Measurements from ENCODE around the gene FRY.
"Not testable (repeated sequence)": the region's sequence is repeated elsewhere in the genome, so short reads cannot be mapped to it uniquely, and the experiment has no call there.

FRY gene

GRCh38 chr13:32040689-32041088, 9.1 kb downstream of the FRY start:
- no peak for DNase-seq (ENCODE audit: low read depth, low spot score)

GRCh38 chr13:32041429-32041828, 9.9 kb downstream of the FRY start:
- DNase-seq (ENCODE audit: low read depth, low spot score): no peak

- no peak for DNase-seq (ENCODE audit: low read depth, low spot score)
These were observed 11.0 kb downstream of the FRY start for GRCh38 chr13:32042551-32042950.

- DNase-seq (ENCODE audit: low read depth, low spot score): no peak
These were observed 12.9 kb downstream of the FRY start for GRCh38 chr13:32044446-32044845.

- DNase-seq (ENCODE audit: low read depth, low spot score): no peak
These were observed 14.0 kb downstream of the FRY start for GRCh38 chr13:32045537-32045936.

- DNase-seq (ENCODE audit: low read depth, low spot score): no peak
These were observed 14.6 kb downstream of the FRY start for GRCh38 chr13:32045982-32046785.

- DNase-seq (ENCODE audit: low read depth, low spot score): no peak
These were observed 15.5 kb downstream of the FRY start for GRCh38 chr13:32047088-32047487.

GRCh38 chr13:32047793-32048192, 16.2 kb downstream of the FRY start:
- DNase-seq (ENCODE audit: low read depth, low spot score): no peak

- DNase-seq (ENCODE audit: low read depth, low spot score): no peak
These were observed 17.2 kb downstream of the FRY start for GRCh38 chr13:32048816-32049215.

GRCh38 chr13:32051156-32051555, 19.6 kb downstream of the FRY start:
- DNase-seq (ENCODE audit: low read depth, low spot score): no peak

- no peak for DNase-seq (ENCODE audit: low read depth, low spot score)
These were observed 24.7 kb downstream of the FRY start for GRCh38 chr13:32056316-32056715.

GRCh38 chr13:32057325-32057724, 25.8 kb downstream of the FRY start:
- DNase-seq (ENCODE audit: low read depth, low spot score): not testable (repeated sequence)

GRCh38 chr13:32059511-32059984, 28.0 kb downstream of the FRY start:
- DNase-seq (ENCODE audit: low read depth, low spot score): no peak

GRCh38 chr13:32060401-32060878, 28.9 kb downstream of the FRY start:
- no peak for DNase-seq (ENCODE audit: low read depth, low spot score)

- no peak for DNase-seq (ENCODE audit: low read depth, low spot score)
These were observed 32.2 kb downstream of the FRY start for GRCh38 chr13:32063619-32064233.

GRCh38 chr13:32067149-32067961, 35.8 kb downstream of the FRY start:
- no peak for DNase-seq (ENCODE audit: low read depth, low spot score)

GRCh38 chr13:32068255-32068654, 36.7 kb downstream of the FRY start:
- DNase-seq (ENCODE audit: low read depth, low spot score): no peak

- DNase-seq (ENCODE audit: low read depth, low spot score): no peak
These were observed 41.7 kb downstream of the FRY start for GRCh38 chr13:32073180-32073864.

GRCh38 chr13:32075170-32075851, 43.7 kb downstream of the FRY start:
- no peak for DNase-seq (ENCODE audit: low read depth, low spot score)

GRCh38 chr13:32079587-32079986, 48.0 kb downstream of the FRY start:
- no peak for DNase-seq (ENCODE audit: low read depth, low spot score)

- no peak for DNase-seq (ENCODE audit: low read depth, low spot score)
These were observed 48.8 kb downstream of the FRY start for GRCh38 chr13:32080328-32080744.

Data from activated CD4-positive, CD25-positive, alpha-beta regulatory T cell treated with anti-CD3 and anti-CD28 coated beads, Interleukin-2, amount 50 U/mL, for 16 hours (primary cell).